Left ventricle myocardium inferior (tissue), 1 donor: ENCODE data around the gene PERP. TPM values are rescaled to one million over a fixed set of nuclear protein-coding genes. Genes with fewer than 3 reads are reported as not detected.
A peak's percentile ranks its signal among the peaks of the same experiment; 100 is the strongest.

Experiments used
- DNase-seq: peaks from one replicate; pipeline ENCODE4 v3.0.0-alpha.2; 2020
- H3K27ac ChIP-seq: fragments of 200-600 bp; replicated peaks from 2 replicates; pipeline ENCODE4 v1.8.0; 2021
- H3K27me3 ChIP-seq: fragments of 200-600 bp; 2 replicates; pipeline ENCODE4 v1.8.0; 2021; ENCODE audit warnings: low read depth
- H3K36me3 ChIP-seq: fragments of 200-600 bp; 2 replicates; pipeline ENCODE4 v1.8.0; 2021
- H3K4me1 ChIP-seq: fragments of 200-600 bp; 2 replicates; pipeline ENCODE4 v1.8.0; 2021
- H3K4me3 ChIP-seq: fragments of 200-600 bp; 2 replicates; pipeline ENCODE4 v1.8.0; 2021; ENCODE audit warnings: mild to moderate bottlenecking, moderate library complexity
- H3K9me3 ChIP-seq: fragments of 200-600 bp; replicated peaks from 2 replicates; pipeline ENCODE4 v1.8.0; 2021
- CTCF ChIP-seq: fragments of 200-600 bp; IDR thresholded peaks from 2 replicates; pipeline ENCODE4 v1.8.0; 2021; ENCODE audit warnings: antibody characterized with exemption, mild to moderate bottlenecking, borderline replicate concordance
- intact Hi-C: fragments of 100-400 bp; cut with micrococcal nuclease; formaldehyde crosslinking; loops from one replicate; pipeline ENCODE4 v1.11.0; 2022
- total RNA-seq: library from RNA; stranded (reverse); fragmentation: NEBNext Ultra II Directional; extraction: Animal tissue kit (Norgen Biotek cat#: 25700); gene quantifications from one replicate; pipeline ENCODE4 v1.2.1, GENCODE V29; 2021
- donor health status: DM: no; HTN: yes; CAD: no; lungs with severe emphysema.

Gene PERP
- total RNA-seq, 1 donor from 2014 or later = 53.9 TPM

- H3K4me3 ChIP-seq = no peak overlapping the region
- peak; percentile 51 for DNase-seq
- peaks cover 35% of the 10 kb centered on the region for H3K27me3 ChIP-seq
- H3K36me3 ChIP-seq = no peaks in the 10 kb centered on the region
- peaks cover 28% of the 10 kb centered on the region for H3K4me1 ChIP-seq
- peak; percentile 99 for TF ChIP-seq CTCF
- intact Hi-C loops = loop anchor here (2.0 to 5.0 kb wide), 2 partner anchors 107 to 402 kb away; no protein-coding TSS in a partner anchor
- no peaks in the 10 kb centered on the region for H3K9me3 ChIP-seq
- peak overlapping the region; percentile 90 for H3K27ac ChIP-seq
Observed at GRCh38 chr6:138109042-138109997, 2.1 kb upstream of the PERP start.

- H3K36me3 ChIP-seq = no peaks in the 10 kb centered on the region
- peak overlapping the region; percentile 90 for H3K27ac ChIP-seq
- no peaks in the 10 kb centered on the region for H3K9me3 ChIP-seq
- DNase-seq = no peak
- H3K4me3 ChIP-seq = peak overlapping the region; percentile 83
- H3K27me3 ChIP-seq = peaks cover 33% of the 10 kb centered on the region
- H3K4me1 ChIP-seq = peaks cover 28% of the 10 kb centered on the region
- TF ChIP-seq CTCF = no peak
- intact Hi-C loops = loop anchor here (2.0 to 5.0 kb wide), 2 partner anchors 105 to 401 kb away; no protein-coding TSS in a partner anchor
Observed at GRCh38 chr6:138107752-138108592, 753 bp upstream of the PERP start.

GRCh38 chr6:138106665-138107077 is 548 bp downstream of the PERP start:
- no peak for TF ChIP-seq CTCF
- Histone ChIP-seq H3K36me3 (no peaks in the 10 kb centered on the region), H3K4me3 (peak overlapping the region; percentile 83), H3K9me3 (no peaks in the 10 kb centered on the region), H3K27me3 (peaks cover 33% of the 10 kb centered on the region), H3K27ac (peak overlapping the region; percentile 90), H3K4me1 (peaks cover 28% of the 10 kb centered on the region)
- intact Hi-C loops = loop anchor here (5.0 kb wide), 1 partner anchor 399 kb away; no protein-coding TSS in a partner anchor
- no peak for DNase-seq

GRCh38 chr6:138105880-138106664 is 1.1 kb downstream of the PERP start:
- Histone ChIP-seq H3K9me3 (no peaks in the 10 kb centered on the region), H3K4me3 (peak overlapping the region; percentile 83), H3K36me3 (no peaks in the 10 kb centered on the region), H3K4me1 (peaks cover 28% of the 10 kb centered on the region), H3K27me3 (peaks cover 33% of the 10 kb centered on the region), H3K27ac (peak overlapping the region; percentile 90)
- no peak for DNase-seq
- intact Hi-C loops = loop anchor here (5.0 kb wide), 1 partner anchor 399 kb away; no protein-coding TSS in a partner anchor
- TF ChIP-seq CTCF = no peak
